H1 (cell line): ENCODE data around the gene PLXND1. TPM values are rescaled to one million over a fixed set of nuclear protein-coding genes. Genes with fewer than 3 reads are reported as not detected.

Source experiments
- ATF2 ChIP-seq: IDR thresholded peaks from 2 replicates; pipeline ENCODE4 v1.6.1; 2012; ENCODE audit warnings: low read length, inconsistent platforms
- BCL11A ChIP-seq, 2 experiments: IDR thresholded peaks; one replicate each; pipeline ENCODE4 v1.6.1; 2011; ENCODE audit warnings: low read depth in 2 of 2, low read length in 2 of 2, mild to moderate bottlenecking in 2 of 2
- CHD7 ChIP-seq: fragments of 300-600 bp; sonication (generic); IDR thresholded peaks from 2 replicates; pipeline ENCODE4 v1.7.1; 2012; ENCODE audit warnings: low read length, moderate library complexity, mild to moderate bottlenecking, inconsistent platforms; ENCODE audit not compliant: insufficient replicate concordance
- CTCF ChIP-seq, 3 experiments: IDR thresholded peaks; 1 replicate in 2 of 3; 2 replicates in 1 of 3; pipeline versions ENCODE4 v1.5.1 to v1.6.1; 2011; ENCODE audit warnings: low read length in 3 of 3, mild to moderate bottlenecking in 3 of 3, inconsistent platforms in 2 of 3, low read depth in 1 of 3, moderate library complexity in 1 of 3; ENCODE audit not compliant: insufficient read depth in 1 of 3; ENCODE audit errors: control extremely low read depth in 1 of 3
- EP300 ChIP-seq, 2 experiments: IDR thresholded peaks; 1 replicate in 1 of 2; 2 replicates in 1 of 2; pipeline ENCODE4 v1.6.1; 2011 to 2012; ENCODE audit warnings: low read depth in 2 of 2, low read length in 2 of 2, mild to moderate bottlenecking in 2 of 2, borderline replicate concordance in 1 of 2, inconsistent platforms in 1 of 2, moderate library complexity in 1 of 2
- SP4 ChIP-seq: IDR thresholded peaks from 2 replicates; pipeline ENCODE4 v1.6.1; 2012; ENCODE audit warnings: low read length, inconsistent platforms
- polyA plus RNA-seq, 7 experiments: library from polyadenylated mRNA; depleted of rRNA in 3 of 7; stranded (reverse) in 5 of 7; unstranded in 2 of 7; fragments of >200 nt in 5 of 7; fragments of 200-250 nt in 2 of 7; gene quantifications; 1 replicate in 5 of 7; 2 replicates in 1 of 7; 4 replicates in 1 of 7; pipeline versions ENCODE4 v1.2.1 to v1.2.3, GENCODE V29; 2011 to 2013; ENCODE audit warnings: missing spikeins in 2 of 7, mixed read lengths in 2 of 7
- total RNA-seq: library from RNA; stranded (reverse); fragmentation: NEBNext Ultra II Directional; extraction: Animal tissue kit (Norgen Biotek cat#: 25700); gene quantifications from 2 replicates; pipeline ENCODE4 v1.2.1, GENCODE V29; 2021

Gene PLXND1
- total and polyA plus RNA-seq, 2 of the 8 experiments (the other 6 are each of a cell fraction or from before 2014, with no cell fraction given), result 17.7 to 66.4 TPM

GRCh38 chr3:129618186-129618820 is 11.8 kb upstream of the PLXND1 start (continued):
- TF ChIP-seq CTCF (IDR thresholded peaks at IDR 0.05; ENCODE audit: control extremely low read depth in 1 of 3, insufficient read depth in 1 of 3, low read depth in 1 of 3, low read length in 3 of 3) (no peak), BCL11A (IDR thresholded peaks at IDR 0.05; ENCODE audit: low read depth in 2 of 2, low read length in 2 of 2) (no peak), CHD7 (no peak), EP300 (IDR thresholded peaks at IDR 0.05; ENCODE audit: borderline replicate concordance in 1 of 2, low read depth in 2 of 2, low read length in 2 of 2) (no peak), SP4 (no peak), ATF2 (no peak)
